H1 (cell line): ENCODE results near the gene RGMB.

ENCODE experiments used
- BCL11A ChIP-seq, 2 experiments: IDR thresholded peaks; one replicate each; pipeline ENCODE4 v1.6.1; 2011; ENCODE audit warnings: low read depth in 2 of 2, low read length in 2 of 2, mild to moderate bottlenecking in 2 of 2
- CTCF ChIP-seq, 3 experiments: IDR thresholded peaks; 1 replicate in 2 of 3; 2 replicates in 1 of 3; pipeline versions ENCODE4 v1.5.1 to v1.6.1; 2011; ENCODE audit warnings: low read length in 3 of 3, mild to moderate bottlenecking in 3 of 3, inconsistent platforms in 2 of 3, low read depth in 1 of 3, moderate library complexity in 1 of 3; ENCODE audit not compliant: insufficient read depth in 1 of 3; ENCODE audit errors: control extremely low read depth in 1 of 3
- EP300 ChIP-seq, 2 experiments: IDR thresholded peaks; 1 replicate in 1 of 2; 2 replicates in 1 of 2; pipeline ENCODE4 v1.6.1; 2011 to 2012; ENCODE audit warnings: low read depth in 2 of 2, low read length in 2 of 2, mild to moderate bottlenecking in 2 of 2, borderline replicate concordance in 1 of 2, inconsistent platforms in 1 of 2, moderate library complexity in 1 of 2
- EZH2 ChIP-seq: fragments of 200-600 bp; sonication (generic); IDR thresholded peaks from 2 replicates; pipeline ENCODE4 v1.7.1; 2012; ENCODE audit warnings: low read depth, mild to moderate bottlenecking, moderate library complexity, low read length, inconsistent platforms; ENCODE audit not compliant: severe bottlenecking
- FOSL1 ChIP-seq: IDR thresholded peaks from 2 replicates; pipeline ENCODE4 v1.6.1; 2011; ENCODE audit warnings: mild to moderate bottlenecking, low read depth, low read length, moderate library complexity; ENCODE audit not compliant: insufficient read depth
- MAFK ChIP-seq: IDR thresholded peaks from 2 replicates; pipeline ENCODE4 v1.6.1; 2012; ENCODE audit warnings: low read depth, mild to moderate bottlenecking, improper control_type of control experiment, low read length
- POLR2A ChIP-seq, 2 experiments: IDR thresholded peaks; 1 replicate in 1 of 2; 2 replicates in 1 of 2; pipeline ENCODE4 v1.6.1; 2011; ENCODE audit warnings: low read depth in 2 of 2, low read length in 2 of 2, mild to moderate bottlenecking in 2 of 2; ENCODE audit errors: control extremely low read depth in 1 of 2
- SP1 ChIP-seq: IDR thresholded peaks from 2 replicates; pipeline ENCODE4 v1.6.1; 2011; ENCODE audit warnings: low read depth, low read length
- USF2 ChIP-seq: IDR thresholded peaks from 2 replicates; pipeline ENCODE4 v1.6.1; 2011; ENCODE audit warnings: low read length, improper control_type of control experiment
- TF ChIP-seq, protein P1 (sequence below): IDR thresholded peaks from 2 replicates; pipeline ENCODE4 v1.6.1; 2012; ENCODE audit warnings: inconsistent platforms

DNA sequence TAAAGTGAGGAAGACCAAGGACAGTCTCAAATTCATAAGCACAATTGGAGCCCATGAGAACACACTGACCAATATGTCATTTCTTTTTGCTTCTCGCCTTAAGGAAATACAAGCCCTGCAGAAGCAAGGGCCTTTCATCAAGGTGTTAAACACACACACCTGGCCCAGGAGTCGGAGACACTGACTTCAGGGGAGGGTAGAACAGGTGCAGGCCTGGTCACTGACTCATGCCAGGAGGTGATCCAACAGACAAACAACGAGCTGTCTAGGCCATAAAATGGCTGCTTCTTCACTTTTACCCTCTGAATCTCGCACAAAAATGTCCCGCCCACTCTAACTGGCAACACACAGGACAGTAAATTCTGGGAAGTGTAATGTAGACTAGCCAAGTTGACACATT is 62.7 kb downstream of the RGMB start:
- TF ChIP-seq POLR2A (IDR thresholded peaks at IDR 0.05; ENCODE audit: control extremely low read depth in 1 of 2, low read depth in 2 of 2, low read length in 2 of 2), result no peak
- TF ChIP-seq, protein P1, sequence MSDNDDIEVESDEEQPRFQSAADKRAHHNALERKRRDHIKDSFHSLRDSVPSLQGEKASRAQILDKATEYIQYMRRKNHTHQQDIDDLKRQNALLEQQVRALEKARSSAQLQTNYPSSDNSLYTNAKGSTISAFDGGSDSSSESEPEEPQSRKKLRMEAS, result no peak
- no peak for TF ChIP-seq FOSL1
- no peak for TF ChIP-seq EP300 (IDR thresholded peaks at IDR 0.05; ENCODE audit: borderline replicate concordance in 1 of 2, low read depth in 2 of 2, low read length in 2 of 2)
- TF ChIP-seq EZH2, result no peak
- TF ChIP-seq SP1, result no peak
- no peak for TF ChIP-seq USF2
- no peak for TF ChIP-seq CTCF (IDR thresholded peaks at IDR 0.05; ENCODE audit: control extremely low read depth in 1 of 3, insufficient read depth in 1 of 3, low read depth in 1 of 3, low read length in 3 of 3)
- no peak for TF ChIP-seq BCL11A (IDR thresholded peaks at IDR 0.05; ENCODE audit: low read depth in 2 of 2, low read length in 2 of 2)
- TF ChIP-seq MAFK, result no peak
